ENCODE data around the gene HIRA.
"Not testable (repeated sequence)": the region's sequence is repeated elsewhere in the genome, so short reads cannot be mapped to it uniquely, and the experiment has no call there.

HIRA gene

GRCh38 chr22:19383292-19383691 is 48.2 kb downstream of the HIRA start:
- no peak for DNase-seq (ENCODE audit: low read depth)

GRCh38 chr22:19382240-19382639 is 49.3 kb downstream of the HIRA start:
- DNase-seq (ENCODE audit: low read depth), result no peak

- no peak for DNase-seq (ENCODE audit: low read depth)
Observed at GRCh38 chr22:19378344-19378674, 53.2 kb downstream of the HIRA start.

GRCh38 chr22:19377565-19378343 is 53.8 kb downstream of the HIRA start:
- DNase-seq (ENCODE audit: low read depth), result no peak

- no peak for DNase-seq (ENCODE audit: low read depth)
Observed at GRCh38 chr22:19376971-19377370, 54.6 kb downstream of the HIRA start.

GRCh38 chr22:19376247-19376646 is 55.3 kb downstream of the HIRA start:
- DNase-seq (ENCODE audit: low read depth), result no peak

- DNase-seq (ENCODE audit: low read depth), result no peak
Observed at GRCh38 chr22:19375435-19375834, 56.1 kb downstream of the HIRA start.

GRCh38 chr22:19374410-19374809 is 57.1 kb downstream of the HIRA start:
- no peak for DNase-seq (ENCODE audit: low read depth)

GRCh38 chr22:19373450-19373849 is 58.1 kb downstream of the HIRA start:
- no peak for DNase-seq (ENCODE audit: low read depth)

GRCh38 chr22:19371893-19372292 is 59.6 kb downstream of the HIRA start:
- no peak for DNase-seq (ENCODE audit: low read depth)

GRCh38 chr22:19368876-19369275 is 62.7 kb downstream of the HIRA start:
- DNase-seq (ENCODE audit: low read depth), result no peak

GRCh38 chr22:19367763-19368367 is 63.7 kb downstream of the HIRA start:
- DNase-seq (ENCODE audit: low read depth), result no peak

- not testable (repeated sequence) for DNase-seq (ENCODE audit: low read depth)
Observed at GRCh38 chr22:19363541-19363940, 68.0 kb downstream of the HIRA start.

GRCh38 chr22:19361501-19362103 is 69.9 kb downstream of the HIRA start:
- DNase-seq (ENCODE audit: low read depth), result no peak

GRCh38 chr22:19360862-19361261 is 70.7 kb downstream of the HIRA start:
- no peak for DNase-seq (ENCODE audit: low read depth)

- DNase-seq (ENCODE audit: low read depth), result no peak
Observed at GRCh38 chr22:19360300-19360792, 71.2 kb downstream of the HIRA start.

- no peak for DNase-seq (ENCODE audit: low read depth)
Observed at GRCh38 chr22:19359554-19360299, 71.8 kb downstream of the HIRA start.

GRCh38 chr22:19358703-19359553 is 72.6 kb downstream of the HIRA start:
- DNase-seq (ENCODE audit: low read depth), result no peak

GRCh38 chr22:19358195-19358594 is 73.3 kb downstream of the HIRA start:
- DNase-seq (ENCODE audit: low read depth), result no peak

- no peak for DNase-seq (ENCODE audit: low read depth)
Observed at GRCh38 chr22:19357270-19358105, 74.0 kb downstream of the HIRA start.
